ENCODE data around the gene LARGE2.

Gene LARGE2

DNA sequence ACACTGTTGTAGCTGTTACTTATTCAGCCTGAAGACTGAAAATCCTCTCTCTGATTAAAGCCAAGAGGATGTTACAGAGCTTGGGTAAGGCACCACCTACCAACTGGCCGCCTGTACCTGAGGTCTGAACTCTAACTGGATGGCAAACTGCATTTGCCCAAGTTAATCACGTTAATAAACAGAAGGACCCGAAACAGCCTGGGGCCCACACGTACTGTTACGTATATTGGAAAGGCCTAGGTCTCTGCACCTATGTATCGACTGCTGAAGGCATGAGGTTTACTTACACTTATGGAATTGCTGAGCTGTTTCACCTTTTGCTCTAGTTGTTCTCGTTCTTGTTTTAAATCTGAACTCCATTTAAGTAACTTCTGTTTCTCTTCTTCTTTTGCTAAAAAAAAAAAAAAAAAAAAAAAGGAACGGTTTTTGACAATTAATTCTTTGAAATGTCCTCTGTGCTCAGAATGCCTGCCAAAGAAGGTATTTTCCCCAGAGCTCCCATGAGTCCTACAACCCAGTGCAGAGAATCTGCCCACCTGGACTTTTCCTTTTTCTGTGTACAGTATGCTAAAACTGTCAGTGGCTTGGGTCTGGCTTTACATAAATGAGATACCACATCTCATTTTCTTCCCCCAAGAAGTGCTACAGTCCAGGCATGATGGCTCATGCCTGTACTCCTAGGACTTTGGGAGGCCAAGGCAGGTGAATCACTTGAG lies 13.1 kb downstream of the LARGE2 start:
- no peak for TF ChIP-seq CTCF (IDR thresholded peaks at IDR 0.05; ENCODE audit: low read depth, low read length)
- no peak overlapping the region for H3K4me3 ChIP-seq (replicated peaks in 1 of 2; ENCODE audit: low read depth in 2 of 2, low read length in 2 of 2)
- no peak for DNase-seq (ENCODE audit: low read depth in 2 of 2)

DNA sequence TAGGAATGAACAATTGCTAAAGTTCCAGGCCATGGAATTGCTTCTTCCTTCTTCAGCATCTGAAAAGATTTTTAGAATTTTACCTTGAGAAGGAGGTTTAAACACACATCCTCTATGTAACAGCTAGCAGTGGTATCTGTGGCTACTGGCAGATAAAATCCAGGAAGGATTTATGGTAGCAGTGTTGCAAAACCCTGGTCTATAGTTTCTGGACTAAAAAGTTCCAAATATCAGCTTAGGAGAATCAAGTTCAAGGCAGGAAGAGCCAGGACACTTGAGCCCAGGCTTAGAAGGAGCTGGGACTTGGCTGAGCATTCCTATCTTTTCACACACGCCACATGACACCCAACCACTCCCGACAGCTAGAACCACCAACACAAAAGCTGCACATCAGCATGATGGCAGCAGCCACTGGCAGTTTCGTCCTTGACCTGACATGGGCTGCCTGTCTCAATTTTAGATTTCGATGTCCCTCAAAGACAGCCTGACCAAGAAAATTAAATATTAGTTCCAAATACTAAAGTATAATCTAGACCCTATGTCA lies 14.1 kb downstream of the LARGE2 start:
- TF ChIP-seq CTCF (IDR thresholded peaks at IDR 0.05; ENCODE audit: low read depth, low read length), result no peak
- DNase-seq (ENCODE audit: low read depth in 2 of 2), result no peak
- H3K4me3 ChIP-seq (replicated peaks in 1 of 2; ENCODE audit: low read depth in 2 of 2, low read length in 2 of 2), result no peak overlapping the region

DNA sequence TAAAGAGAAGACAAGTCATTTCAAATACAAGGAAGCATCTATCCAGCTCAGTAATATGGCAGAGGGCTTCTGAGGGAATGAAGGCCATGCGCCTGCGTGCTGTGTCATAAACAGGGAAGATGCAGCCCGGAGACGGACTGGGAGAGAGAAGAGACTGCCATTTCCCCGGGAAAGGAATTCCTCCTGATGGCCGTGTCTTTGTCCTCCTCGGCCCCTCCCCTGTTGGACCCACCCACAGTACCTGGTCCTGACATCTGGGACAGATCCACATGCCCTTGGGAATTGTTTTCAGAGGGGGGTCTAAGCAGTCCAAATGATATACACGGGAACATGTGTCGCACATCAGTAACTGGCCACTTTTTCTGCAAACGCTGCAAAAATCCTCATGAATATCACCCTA lies 15.5 kb downstream of the LARGE2 start:
- DNase-seq (ENCODE audit: low read depth in 2 of 2), result no peak
- no peak overlapping the region for H3K4me3 ChIP-seq (replicated peaks in 1 of 2; ENCODE audit: low read depth in 2 of 2, low read length in 2 of 2)
- no peak for TF ChIP-seq CTCF (IDR thresholded peaks at IDR 0.05; ENCODE audit: low read depth, low read length)

DNA sequence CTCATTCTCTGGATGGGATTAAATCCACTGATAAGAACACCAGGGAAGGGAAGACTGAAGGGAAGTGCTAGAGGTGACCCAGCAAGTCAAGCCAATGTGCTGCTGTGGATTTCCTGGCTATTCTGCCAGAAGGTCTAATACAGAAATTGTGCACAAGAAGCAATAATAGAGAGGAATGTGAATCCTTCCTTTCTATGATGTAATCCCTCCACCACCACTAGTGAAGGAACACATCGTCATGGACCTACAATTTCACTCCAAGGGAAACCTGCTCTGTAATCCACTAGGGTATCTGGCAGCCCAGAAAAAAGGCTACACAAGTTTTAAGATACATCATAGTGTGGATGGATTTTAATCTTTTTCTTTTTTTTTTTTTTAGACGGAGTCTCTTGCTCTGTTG lies 17.4 kb downstream of the LARGE2 start:
- H3K4me3 ChIP-seq (replicated peaks in 1 of 2; ENCODE audit: low read depth in 2 of 2, low read length in 2 of 2), result no peak overlapping the region
- no peak for TF ChIP-seq CTCF (IDR thresholded peaks at IDR 0.05; ENCODE audit: low read depth, low read length)
- DNase-seq (ENCODE audit: low read depth in 2 of 2), result no peak

DNA sequence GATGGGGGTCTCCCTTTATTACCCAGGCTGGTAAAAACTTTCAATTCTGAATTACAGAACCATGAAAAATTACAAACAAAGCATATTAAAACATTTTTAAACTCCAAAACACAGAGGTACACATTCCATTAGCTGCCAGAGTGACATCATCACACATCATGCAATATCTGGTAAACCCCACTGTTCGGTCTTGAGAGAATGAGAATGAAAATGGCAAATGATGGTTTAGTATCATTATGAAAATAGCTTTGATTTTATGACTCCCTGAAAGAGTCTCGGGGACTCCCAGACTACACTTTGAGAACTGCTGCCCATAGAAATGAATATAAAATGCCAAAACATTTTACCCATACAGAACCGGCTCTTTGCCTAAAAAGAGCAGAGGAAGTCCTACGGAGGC lies 18.8 kb downstream of the LARGE2 start:
- DNase-seq (ENCODE audit: low read depth in 2 of 2), result no peak
- no peak for TF ChIP-seq CTCF (IDR thresholded peaks at IDR 0.05; ENCODE audit: low read depth, low read length)
- H3K4me3 ChIP-seq (replicated peaks in 1 of 2; ENCODE audit: low read depth in 2 of 2, low read length in 2 of 2), result no peak overlapping the region

DNA sequence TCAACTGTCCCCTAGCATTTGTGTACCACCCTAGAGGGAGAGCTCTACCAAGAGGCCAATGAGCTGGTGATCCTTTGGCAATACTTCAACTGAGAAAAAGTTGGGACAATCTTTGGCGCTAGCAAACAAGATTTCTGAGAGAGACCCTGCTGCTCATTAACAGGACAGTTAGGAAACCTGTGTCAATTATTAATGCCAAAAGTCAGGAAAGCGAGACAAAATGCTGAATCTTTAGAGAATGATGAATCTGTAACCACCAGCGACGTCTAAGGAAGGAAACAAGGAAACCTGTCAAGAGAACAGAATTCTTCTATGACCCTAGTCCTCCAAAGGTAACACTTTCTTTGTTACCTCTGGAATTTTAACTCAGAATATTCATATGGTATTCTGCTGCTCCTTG lies 19.9 kb downstream of the LARGE2 start:
- no peak for DNase-seq (ENCODE audit: low read depth in 2 of 2)
- H3K4me3 ChIP-seq (replicated peaks in 1 of 2; ENCODE audit: low read depth in 2 of 2, low read length in 2 of 2), result no peak overlapping the region
- TF ChIP-seq CTCF (IDR thresholded peaks at IDR 0.05; ENCODE audit: low read depth, low read length), result no peak

Measured in cardiac fibroblast (primary cell).